Aortic smooth muscle cell (primary cell): ENCODE measurements around the gene SORCS2. TPM values are rescaled to one million over a fixed set of nuclear protein-coding genes. Genes with fewer than 3 reads are reported as not detected.

Experiments used
- total RNA-seq: library from RNA; depleted of rRNA; stranded (reverse); fragments of >200 nt; gene quantifications from 2 replicates; pipeline ENCODE4 v1.2.3, GENCODE V29; 2014

SORCS2 gene
- under 0.01 and 0.40 TPM in 2 replicates for total RNA-seq

GRCh38 chr4:7192252-7193029 is at the start of gene SORCS2:
Gene SORCS2, plus strand, starts transcription at chr4:7192538.

GRCh38 chr4:7434766-7435150 is 242.4 kb downstream of the SORCS2 start, which contains the start of gene PSAPL1:
Gene PSAPL1, minus strand, starts transcription at chr4:7434930. Its CDS starts 51 bp downstream, at chr4:7434879.

Other genes starting within 250 kb of the SORCS2 start
- 10.9 and 11.9 TPM in 2 replicates for gene TADA2B, start 149.2 kb upstream of the SORCS2 start, total RNA-seq
- 34.8 and 46.5 TPM in 2 replicates for gene GRPEL1, start 124.5 kb upstream of the SORCS2 start, total RNA-seq
- not detected in 2 replicates for gene PSAPL1, start 242.4 kb downstream of the SORCS2 start, total RNA-seq